Stimulated activated naive CD4-positive, alpha-beta T cell treated with Interleukin-2 at 50 U/mL for 16 hours (primary cell): ENCODE measurements around the gene TFCP2L1.
"Not testable (repeated sequence)": the region's sequence is repeated elsewhere in the genome, so short reads cannot be mapped to it uniquely, and the experiment has no call there.

Experiments used
- DNase-seq: peaks from one replicate; lab custom pipeline; 2025; lab: John Stamatoyannopoulos, UW

TFCP2L1 gene

DNA sequence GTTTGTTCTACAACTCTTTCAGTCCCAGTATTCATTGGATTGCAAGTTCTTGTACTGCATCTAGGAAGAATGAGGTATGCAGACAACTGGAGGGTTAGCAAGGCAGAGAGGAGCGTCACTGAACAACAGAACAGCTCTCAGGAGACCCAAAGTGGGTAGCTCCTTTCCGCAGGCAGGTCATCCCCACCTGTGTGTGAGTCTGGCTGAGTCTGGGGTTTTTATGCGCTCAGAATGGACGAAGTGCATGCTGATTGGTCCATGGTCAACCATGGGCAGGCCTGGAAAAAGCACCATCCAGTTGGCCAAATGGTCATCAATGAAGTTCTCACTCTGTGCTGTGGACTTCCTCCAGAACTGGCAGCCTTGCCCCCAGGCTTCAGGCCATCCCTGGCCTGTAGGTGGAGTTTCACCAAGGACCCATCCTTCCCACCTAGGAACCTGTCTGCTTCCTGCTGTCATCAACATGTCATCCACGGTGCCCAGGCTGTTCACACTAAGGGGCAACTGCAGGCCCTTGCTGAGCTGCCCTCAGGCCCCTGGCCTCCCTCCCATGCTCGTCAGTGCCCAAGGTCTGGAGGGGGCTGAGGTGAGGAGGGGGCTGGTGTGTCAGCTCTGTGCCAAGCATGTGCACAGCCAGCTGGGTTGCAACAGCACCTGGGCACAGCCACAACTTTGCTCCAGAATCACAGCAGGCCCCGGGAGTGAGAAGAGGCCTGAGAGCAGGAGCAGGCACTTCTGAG lies 11.1 kb upstream of the TFCP2L1 start:
- no peak for DNase-seq

GRCh38 chr2:121294881-121295840 lies 10.2 kb upstream of the TFCP2L1 start:
- no peak for DNase-seq

GRCh38 chr2:121293450-121294325 lies 8.7 kb upstream of the TFCP2L1 start:
- DNase-seq, result no peak

GRCh38 chr2:121291251-121291580 lies 6.2 kb upstream of the TFCP2L1 start:
- DNase-seq, result no peak

DNA sequence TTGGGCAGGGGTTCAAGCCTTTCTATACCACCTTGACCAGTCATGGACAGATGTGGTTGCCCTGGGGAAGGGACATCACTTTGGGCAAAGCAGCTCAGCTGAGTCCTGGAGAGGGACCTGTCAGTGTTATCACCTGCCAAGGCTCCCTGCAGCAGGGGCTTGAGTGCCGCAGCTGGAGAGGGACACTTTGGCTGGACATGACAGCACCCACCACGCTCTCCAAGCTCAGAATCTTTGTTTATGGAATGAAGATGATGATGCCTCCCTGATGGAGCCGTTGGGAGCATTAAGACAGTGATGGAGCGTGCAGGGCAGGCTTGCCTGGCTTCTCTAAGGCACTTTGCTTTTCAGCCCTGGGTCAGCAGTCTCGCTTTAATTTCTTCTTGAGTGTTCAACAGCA lies 4.3 kb upstream of the TFCP2L1 start:
- no peak for DNase-seq

- no peak for DNase-seq
Measured at GRCh38 chr2:121288454-121289231, 3.6 kb upstream of the TFCP2L1 start.

- DNase-seq, result no peak
Measured at GRCh38 chr2:121287956-121288355, 3.0 kb upstream of the TFCP2L1 start.

- DNase-seq, result no peak
Measured at GRCh38 chr2:121287146-121287798, 2.3 kb upstream of the TFCP2L1 start.

- DNase-seq, result no peak
Measured at GRCh38 chr2:121286506-121286905, 1.5 kb upstream of the TFCP2L1 start.

DNA sequence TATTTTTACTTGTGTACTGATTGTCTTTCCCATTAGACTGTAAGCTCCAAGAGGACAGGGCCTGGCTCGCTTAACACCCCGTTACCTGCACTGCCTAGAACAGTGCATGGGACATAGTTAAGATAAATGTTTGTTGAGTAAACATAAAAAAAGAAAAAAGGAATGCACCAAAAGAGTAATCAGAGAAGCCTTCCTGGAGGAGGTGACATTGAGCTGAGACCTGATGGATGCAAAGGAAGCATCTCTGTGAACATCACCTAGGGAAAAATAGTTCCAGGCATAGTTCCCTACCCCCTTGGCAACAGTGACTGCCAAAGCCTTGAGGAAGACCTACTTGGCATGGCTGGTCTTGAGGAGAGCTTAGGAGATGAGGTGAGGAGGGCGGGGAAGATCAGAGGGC lies 924 bp upstream of the TFCP2L1 start:
- DNase-seq, result no peak

GRCh38 chr2:121283670-121284462 lies 1.1 kb downstream of the TFCP2L1 start:
- DNase-seq, result no peak

- DNase-seq, result no peak
Measured at GRCh38 chr2:121282800-121283385, 2.1 kb downstream of the TFCP2L1 start.

GRCh38 chr2:121281694-121282093 lies 3.3 kb downstream of the TFCP2L1 start:
- no peak for DNase-seq

GRCh38 chr2:121281107-121281506 lies 3.9 kb downstream of the TFCP2L1 start:
- DNase-seq, result no peak

DNA sequence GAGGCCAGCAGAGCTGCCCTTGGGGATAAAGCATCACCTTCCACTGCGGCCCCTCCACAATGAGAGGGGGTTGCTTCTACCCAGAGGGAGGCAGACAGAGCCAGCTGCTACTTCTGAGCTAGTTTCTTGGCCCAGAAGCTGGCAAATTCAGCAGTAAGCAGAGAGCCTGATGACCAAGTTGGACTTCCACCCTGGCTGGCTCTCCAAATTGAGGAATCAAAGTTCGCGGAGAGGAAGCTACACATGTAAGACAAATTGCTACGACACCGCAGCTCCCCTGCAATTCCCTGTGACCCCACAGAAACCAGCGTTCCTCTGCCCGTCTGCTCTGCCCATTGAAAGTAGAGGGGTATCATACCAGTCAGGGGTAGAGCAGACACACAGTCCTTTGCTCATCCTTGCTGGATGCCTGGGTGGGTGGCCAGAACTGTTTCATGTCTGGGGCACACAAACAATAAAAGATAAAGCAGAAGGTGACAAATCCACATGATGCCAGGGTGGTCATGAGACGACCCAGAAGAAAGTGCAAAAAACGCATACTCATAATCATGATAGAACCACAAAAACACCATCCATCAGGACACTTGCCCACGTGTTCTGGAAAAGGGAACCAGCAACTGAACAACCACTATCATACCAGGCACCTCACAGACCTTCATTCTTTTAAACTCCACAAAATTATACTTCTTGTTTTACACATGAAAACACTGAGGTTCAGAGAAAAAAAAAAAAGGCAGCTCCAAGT lies 5.4 kb downstream of the TFCP2L1 start:
- no peak for DNase-seq

DNA sequence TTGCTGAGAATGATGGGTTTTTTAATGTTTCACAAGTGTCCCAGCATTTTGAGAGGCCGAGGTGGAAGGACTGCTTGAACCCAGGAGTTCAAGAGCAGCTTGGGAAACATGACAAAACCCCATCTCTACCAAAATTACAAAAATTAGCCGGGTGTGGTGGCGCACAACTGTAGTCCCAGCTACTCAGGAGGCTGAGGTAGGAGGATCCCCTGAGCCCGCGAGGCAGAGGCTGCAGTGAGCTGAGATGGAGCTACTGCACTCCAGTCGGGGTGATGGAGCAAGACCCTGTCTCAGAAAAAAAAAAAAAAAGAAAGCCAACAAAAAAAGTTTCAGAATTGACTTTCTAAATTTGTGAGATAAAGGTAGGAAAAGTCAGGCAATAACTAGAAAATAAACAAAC lies 8.7 kb downstream of the TFCP2L1 start:
- no peak for DNase-seq

DNA sequence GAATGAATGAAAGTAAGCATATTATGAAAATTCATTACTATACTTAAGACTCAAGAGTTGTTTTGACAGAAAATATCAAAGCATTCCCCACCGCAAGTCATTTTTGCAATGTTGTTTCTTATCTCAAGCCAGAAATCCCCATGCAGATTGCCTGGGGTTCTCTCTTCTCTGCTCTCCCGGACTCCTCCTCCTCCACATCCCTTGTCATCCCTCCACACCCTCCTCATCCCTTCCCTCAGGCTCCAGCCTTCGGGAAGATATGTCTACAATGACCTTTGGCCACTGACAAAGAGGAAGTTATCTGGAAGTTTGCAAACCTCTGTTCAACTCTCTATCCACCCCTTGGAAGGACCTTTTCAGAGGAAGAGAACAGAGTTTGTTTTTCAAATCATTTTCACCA lies 11.9 kb downstream of the TFCP2L1 start:
- no peak for DNase-seq

GRCh38 chr2:121272596-121272995 lies 12.4 kb downstream of the TFCP2L1 start:
- no peak for DNase-seq

DNA sequence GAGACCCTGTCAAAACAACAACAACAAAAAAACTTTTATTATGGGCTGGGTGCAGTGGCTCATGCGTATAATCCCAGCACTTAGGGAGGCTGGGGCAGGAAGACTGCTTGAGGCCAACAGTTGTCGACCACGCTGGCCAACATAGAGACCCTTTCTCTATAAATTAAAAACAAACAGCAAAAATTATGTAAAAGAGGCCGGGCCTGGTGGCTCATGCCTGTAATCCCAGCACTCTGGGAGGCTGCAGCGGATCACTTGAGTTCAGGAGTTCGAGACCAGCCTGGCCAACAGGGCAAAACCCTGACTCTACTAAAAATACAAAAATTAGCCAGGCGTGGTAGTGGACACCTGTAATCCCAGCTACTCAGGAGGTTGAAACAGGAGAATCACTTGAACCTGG lies 15.6 kb downstream of the TFCP2L1 start:
- not testable (repeated sequence) for DNase-seq
